Measurements from ENCODE around the gene TFPI.

GRCh38 chr2:187503700-187504099 lies 50.5 kb downstream of the TFPI start:
- TF ChIP-seq NRF1 (IDR thresholded peaks at IDR 0.05; ENCODE audit: low read depth, low read length) (no peak), CTCF (IDR thresholded peaks at IDR 0.05; ENCODE audit: control extremely low read depth in 1 of 3, insufficient read depth in 1 of 3, low read depth in 1 of 3, low read length in 3 of 3) (no peak), POLR2AphosphoS5 (IDR thresholded peaks at IDR 0.05; ENCODE audit: low read depth, low read length) (no peak), USF2 (IDR thresholded peaks at IDR 0.05; ENCODE audit: low read length) (no peak), EZH2 (IDR thresholded peaks at IDR 0.05; ENCODE audit: low read depth, low read length, severe bottlenecking) (no peak), RFX5 (IDR thresholded peaks at IDR 0.05; ENCODE audit: borderline replicate concordance, low read depth, low read length) (no peak), ATF3 (IDR thresholded peaks at IDR 0.05; ENCODE audit: insufficient read depth, low read depth, low read length) (no peak), CEBPB (IDR thresholded peaks at IDR 0.05; ENCODE audit: low read depth, low read length) (no peak), HDAC2 (IDR thresholded peaks at IDR 0.05; ENCODE audit: borderline replicate concordance in 1 of 2, low read depth in 2 of 2, low read length in 2 of 2) (no peak)
